ENCODE measurements around the gene OR2M2. TPM values are rescaled to one million over a fixed set of nuclear protein-coding genes. Genes with fewer than 3 reads are reported as not detected.

The OR2M2 gene
- total and polyA plus RNA-seq, 2 of the 13 experiments (the other 11 are each of a cell fraction or from before 2014, with no cell fraction given): not detected

- POLR2A ChIA-PET: no interaction called here
- H3K27me3 ChIP-seq (ENCODE audit: control insufficient read depth in 1 of 2, insufficient read depth in 2 of 2, low read length in 2 of 2): no peaks in the 10 kb centered on the region
- no peak overlapping the region for H2AFZ ChIP-seq (ENCODE audit: low read length)
- intact Hi-C loops (cut with micrococcal nuclease; ENCODE audit: unreplicated experiment): no loop called here
- no peaks in the 10 kb centered on the region for H3K4me1 ChIP-seq (ENCODE audit: insufficient read depth, low read length)
- in situ Hi-C loops (cut with HindIII; ENCODE audit: extremely low pct_ligation_motif_present, low pct_unique_long_range_greater_than_20kb): no loop called here
- no peak overlapping the region for H3K4me3 ChIP-seq (replicated peaks in 1 of 3; ENCODE audit: insufficient read depth in 1 of 3, low read depth in 2 of 3, low read length in 3 of 3)
- H3K36me3 ChIP-seq (replicated peaks in 1 of 2; ENCODE audit: control insufficient read depth in 1 of 2, insufficient read depth in 2 of 2, low read length in 2 of 2): no peaks in the 10 kb centered on the region
- BruUV-seq (replicated peaks): no TSS peak
- TF ChIP-seq SNAPC4 (CRISPR knock-in tag; IDR thresholded peaks at IDR 0.05): no peak
- no peak for TF ChIP-seq ZNF543 (CRISPR knock-in tag; IDR thresholded peaks at IDR 0.05)
- WGBS (ENCODE audit: low lambda C conversion rate): 54% methylated on average over 17 of the region's 21 CpGs
- CTCF ChIA-PET (ENCODE audit: low intra/inter-chr PET ratio, low total read pairs): no interaction called here
- no peak overlapping the region for H3K9ac ChIP-seq (ENCODE audit: insufficient read depth, low read depth, low read length)
- H3K79me2 ChIP-seq (ENCODE audit: insufficient read depth, low read length): no peaks in the 10 kb centered on the region
- no peak overlapping the region for H3K27ac ChIP-seq (ENCODE audit: extremely low read length, insufficient read depth, low read length)
- FAIRE-seq: no peak
- no peaks in the 10 kb centered on the region for H4K20me1 ChIP-seq (ENCODE audit: insufficient read depth, low read length)
- peaks cover 67% of the 10 kb centered on the region for H3K9me3 ChIP-seq (ENCODE audit: low read length)
- no peak overlapping the region for H3K4me2 ChIP-seq (ENCODE audit: low read depth, low read length)
- DNase-seq (ENCODE audit: low spot score): no peak
- ATAC-seq: no peak
These were observed 37.8 kb upstream of the OR2M2 start for GRCh38 chr1:248136811-248137210.

GRCh38 chr1:248140846-248141245 lies 33.8 kb upstream of the OR2M2 start:
- Histone ChIP-seq H3K27me3 (ENCODE audit: control insufficient read depth in 1 of 2, insufficient read depth in 2 of 2, low read length in 2 of 2) (no peaks in the 10 kb centered on the region), H3K4me3 (replicated peaks in 1 of 3; ENCODE audit: insufficient read depth in 1 of 3, low read depth in 2 of 3, low read length in 3 of 3) (no peak overlapping the region), H3K27ac (ENCODE audit: extremely low read length, insufficient read depth, low read length) (no peak overlapping the region), H3K9ac (ENCODE audit: insufficient read depth, low read depth, low read length) (no peak overlapping the region), H4K20me1 (ENCODE audit: insufficient read depth, low read length) (no peaks in the 10 kb centered on the region), H3K79me2 (ENCODE audit: insufficient read depth, low read length) (no peaks in the 10 kb centered on the region), H3K36me3 (replicated peaks in 1 of 2; ENCODE audit: control insufficient read depth in 1 of 2, insufficient read depth in 2 of 2, low read length in 2 of 2) (no peaks in the 10 kb centered on the region), H3K9me3 (ENCODE audit: low read length) (peaks cover 64% of the 10 kb centered on the region), H3K4me1 (ENCODE audit: insufficient read depth, low read length) (no peaks in the 10 kb centered on the region), H3K4me2 (ENCODE audit: low read depth, low read length) (no peak overlapping the region), H2AFZ (ENCODE audit: low read length) (no peak overlapping the region)
- no peak for FAIRE-seq
- no peak for ATAC-seq
- WGBS (ENCODE audit: low lambda C conversion rate): 0% methylated on average over 1 of the region's 1 CpG
- in situ Hi-C loops (cut with HindIII; ENCODE audit: extremely low pct_ligation_motif_present, low pct_unique_long_range_greater_than_20kb) (no loop called here), intact Hi-C loops (cut with micrococcal nuclease; ENCODE audit: unreplicated experiment) (no loop called here)
- POLR2A ChIA-PET: no interaction called here
- CTCF ChIA-PET (ENCODE audit: low intra/inter-chr PET ratio, low total read pairs): no interaction called here
- BruUV-seq (replicated peaks): no TSS peak
- TF ChIP-seq ZMYM2 (CRISPR knock-in tag; IDR thresholded peaks at IDR 0.05) (no peak), RXRA (CRISPR knock-in tag; IDR thresholded peaks at IDR 0.05) (no peak)
- DNase-seq (ENCODE audit: low spot score): no peak

Data from HepG2 (cell line).